GM18499 (cell line): ENCODE results near the gene EVI5.
"Not testable (repeated sequence)": the region's sequence is repeated elsewhere in the genome, so short reads cannot be mapped to it uniquely, and the experiment has no call there.

ENCODE experiments used
- ATAC-seq: cut with Tn5 transposase; IDR thresholded peaks from one replicate; pipeline ENCODE4 v1.9.1; 2021; ENCODE audit warnings: moderate number of reproducible peaks; ENCODE audit not compliant: insufficient read depth, unreplicated experiment

The EVI5 gene

DNA sequence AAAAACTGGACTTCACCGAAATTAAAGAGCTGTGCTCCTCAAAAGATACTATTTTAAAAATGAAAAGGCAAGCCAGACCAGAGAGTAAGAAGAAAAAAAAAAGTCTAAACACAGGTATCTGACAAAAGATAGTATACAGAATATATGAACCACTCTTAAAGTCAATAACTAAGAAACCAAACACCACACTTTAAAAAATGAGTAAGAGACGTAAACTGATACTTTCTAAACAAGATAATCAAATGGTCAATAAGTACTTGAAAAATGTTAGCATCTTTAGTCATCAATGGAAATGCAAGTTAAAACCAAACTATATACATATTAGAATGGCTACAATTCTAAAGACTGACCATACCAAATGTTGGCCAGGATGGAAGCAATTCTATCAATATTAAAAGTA, 77.6 kb downstream of the EVI5 start:
- no peak for ATAC-seq

DNA sequence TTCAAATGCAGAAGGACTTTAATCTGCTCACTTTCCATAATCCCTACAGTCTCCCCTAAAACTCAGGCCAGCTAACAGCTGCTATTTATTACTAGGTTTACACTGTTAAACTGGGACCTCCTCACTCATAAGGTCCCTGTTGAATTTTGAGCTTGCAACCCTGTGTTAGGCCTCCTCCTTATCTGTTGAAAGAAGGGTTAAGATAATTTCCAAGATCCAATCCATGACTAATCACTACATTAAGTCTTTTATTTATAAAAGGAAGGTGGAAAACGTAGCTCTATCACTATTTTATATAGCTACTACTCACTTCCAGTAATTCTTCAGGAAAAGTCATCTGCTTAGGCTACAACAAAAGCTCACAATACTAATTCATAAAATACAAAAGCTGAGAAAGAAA, 79.5 kb downstream of the EVI5 start:
- ATAC-seq, result no peak

DNA sequence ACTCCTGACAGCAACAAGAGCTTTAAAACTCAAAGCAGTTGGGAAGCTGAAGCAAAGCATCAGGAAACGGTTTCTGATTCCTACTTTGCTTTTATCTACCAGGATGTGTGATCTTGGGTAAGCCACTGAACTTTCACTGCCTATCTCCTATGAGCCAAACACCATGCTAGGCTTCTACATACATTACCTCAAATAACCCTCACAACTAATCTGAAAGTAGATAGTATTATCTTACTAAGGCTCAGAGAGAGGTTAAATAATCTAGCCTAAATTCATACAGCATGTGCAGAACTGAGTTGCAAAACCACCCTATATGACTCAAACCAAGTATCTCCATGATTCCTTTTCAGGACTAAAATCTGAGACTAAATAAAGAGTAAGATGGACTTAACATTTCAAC, 83.8 kb downstream of the EVI5 start:
- ATAC-seq, result no peak

DNA sequence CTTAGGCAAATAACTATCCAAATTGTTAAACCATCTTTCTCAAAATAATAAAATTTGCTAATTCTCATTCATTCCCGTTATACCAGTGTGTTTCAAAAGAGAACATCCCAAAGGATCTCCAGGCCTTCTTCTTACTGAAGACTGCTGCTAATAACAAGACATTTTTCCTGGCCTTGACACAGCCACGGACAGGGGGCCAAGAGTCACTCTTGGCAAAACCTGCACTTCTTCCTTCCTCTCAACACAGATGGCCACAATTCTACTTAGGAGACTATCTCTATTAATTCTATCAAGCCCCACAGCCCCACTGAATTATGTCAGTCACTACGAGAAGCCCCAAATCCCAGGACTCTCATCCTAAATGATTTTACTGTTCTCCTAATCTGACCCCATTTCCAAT, 86.0 kb downstream of the EVI5 start:
- no peak for ATAC-seq

DNA sequence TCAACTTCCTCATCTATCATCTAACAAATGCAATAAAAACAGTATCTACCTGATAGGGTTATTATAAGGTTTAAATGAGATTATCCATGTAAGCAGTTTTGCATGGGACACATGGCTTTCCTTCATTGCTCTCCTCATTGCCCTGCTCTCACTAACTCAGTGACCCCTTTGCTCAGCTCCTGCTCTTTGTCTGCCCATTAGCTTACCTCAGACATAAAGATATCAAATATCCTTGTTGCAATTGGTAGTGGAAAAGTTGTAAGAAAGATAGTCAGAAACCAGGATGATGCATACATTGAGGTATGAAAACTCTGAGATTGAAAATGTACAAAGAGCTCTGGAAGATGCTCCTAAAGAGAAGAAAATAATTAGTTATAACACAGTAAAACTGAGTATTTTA, 89.8 kb downstream of the EVI5 start:
- no peak for ATAC-seq

DNA sequence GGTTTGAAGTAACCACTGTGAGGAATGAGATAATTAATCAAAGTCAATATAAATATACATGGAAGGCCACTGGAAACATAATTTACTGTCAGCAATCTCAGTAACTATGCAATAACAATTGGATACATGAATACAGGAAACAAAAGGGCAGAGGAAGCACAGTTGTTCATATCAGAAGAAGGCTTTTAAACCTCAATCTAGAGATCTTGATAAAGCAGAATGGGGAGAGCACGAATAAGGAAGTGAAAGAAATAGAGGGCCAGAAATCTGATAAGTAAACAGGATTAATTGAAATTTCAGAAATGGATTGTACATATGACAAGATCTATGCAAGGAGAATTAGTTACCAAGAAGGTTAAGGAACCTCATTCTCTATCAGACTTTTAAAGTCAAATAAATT, 93.0 kb downstream of the EVI5 start:
- ATAC-seq, result no peak

DNA sequence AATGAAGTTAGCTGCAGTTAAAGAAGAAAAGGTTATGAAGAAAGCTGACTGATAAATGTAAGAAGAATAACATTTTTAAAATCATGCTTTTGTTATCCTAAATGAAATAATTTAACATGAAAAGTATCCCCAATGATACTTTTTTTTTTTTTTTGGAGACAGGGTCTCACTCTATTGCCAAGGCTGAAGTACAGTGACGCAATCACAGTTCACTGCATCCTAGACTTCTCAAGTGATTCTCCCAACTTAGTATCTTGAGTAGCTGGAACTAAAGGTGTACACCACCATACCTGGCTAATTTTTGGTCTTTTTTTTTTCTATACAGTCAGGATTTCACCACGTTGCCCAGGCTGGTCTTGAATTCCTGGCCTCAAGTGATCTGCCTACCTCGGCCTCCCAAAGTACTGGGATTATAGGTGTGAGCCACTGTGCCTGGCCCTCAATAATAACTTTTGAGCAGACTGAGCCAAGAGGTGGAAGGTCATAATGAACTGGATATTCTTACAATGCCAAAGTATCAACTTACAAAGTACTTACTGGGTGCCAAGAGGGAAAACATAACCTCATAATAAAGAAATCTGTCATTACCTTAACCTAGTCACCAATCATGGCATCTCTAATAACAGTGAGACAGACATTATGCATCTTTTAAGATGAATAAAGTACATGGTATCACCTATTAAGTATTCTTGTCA, 94.5 kb downstream of the EVI5 start:
- no peak for ATAC-seq

DNA sequence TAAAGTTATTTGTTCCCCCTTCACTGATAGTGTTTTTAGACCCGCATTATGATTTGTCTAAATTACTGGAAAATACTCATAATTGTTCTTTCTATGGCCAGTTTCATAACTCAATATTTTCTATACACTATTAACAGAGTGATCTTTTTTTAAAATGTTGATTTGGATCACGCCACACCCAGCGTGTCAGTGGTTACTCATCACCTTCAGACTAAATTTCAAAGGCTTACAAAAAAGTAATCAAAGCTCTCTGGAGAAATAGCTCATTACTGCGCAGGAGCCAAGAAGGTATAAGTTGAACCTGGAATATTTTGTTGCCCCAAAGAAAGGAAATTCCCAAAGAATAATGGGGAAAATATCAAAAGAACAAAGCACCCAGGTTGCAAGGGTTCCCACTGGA, 104.9 kb downstream of the EVI5 start:
- no peak for ATAC-seq

DNA sequence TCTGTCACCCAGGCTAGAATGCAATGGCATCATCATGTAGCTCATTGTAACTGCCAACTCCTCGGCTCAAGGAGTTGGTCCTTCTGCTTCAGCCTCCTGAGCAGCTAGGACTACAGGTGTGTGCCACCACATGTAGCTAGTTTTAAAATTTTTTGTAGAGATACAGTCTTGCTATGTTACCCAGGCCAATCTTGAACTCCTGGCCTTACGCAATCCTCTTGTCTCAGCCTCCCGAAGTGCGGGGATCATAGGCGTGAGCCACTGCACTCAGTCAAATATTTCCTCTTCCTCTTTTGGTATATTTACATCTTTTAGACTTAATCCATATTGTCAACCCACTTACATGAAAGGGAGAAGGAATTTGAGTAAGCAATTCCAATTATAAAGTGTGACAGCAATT, 121.1 kb downstream of the EVI5 start:
- ATAC-seq, result no peak

DNA sequence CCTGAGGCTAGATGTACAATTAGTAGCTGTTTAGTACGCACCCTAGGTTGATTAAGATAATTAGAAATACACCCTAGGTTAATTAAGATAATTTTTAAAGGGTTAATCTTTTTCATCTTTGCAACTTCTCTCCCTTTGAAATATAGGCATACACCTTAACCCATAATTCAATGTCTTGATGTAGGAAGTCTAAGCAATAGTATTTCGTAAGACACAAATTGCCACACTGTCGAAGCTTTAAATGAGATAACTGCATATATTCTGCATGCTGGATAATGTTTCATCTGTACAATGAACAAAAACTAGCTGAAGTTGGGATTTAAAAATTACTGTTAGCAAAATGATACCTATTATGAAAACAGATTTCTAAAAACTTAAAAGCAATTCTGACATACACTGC, 122.9 kb downstream of the EVI5 start:
- no peak for ATAC-seq

DNA sequence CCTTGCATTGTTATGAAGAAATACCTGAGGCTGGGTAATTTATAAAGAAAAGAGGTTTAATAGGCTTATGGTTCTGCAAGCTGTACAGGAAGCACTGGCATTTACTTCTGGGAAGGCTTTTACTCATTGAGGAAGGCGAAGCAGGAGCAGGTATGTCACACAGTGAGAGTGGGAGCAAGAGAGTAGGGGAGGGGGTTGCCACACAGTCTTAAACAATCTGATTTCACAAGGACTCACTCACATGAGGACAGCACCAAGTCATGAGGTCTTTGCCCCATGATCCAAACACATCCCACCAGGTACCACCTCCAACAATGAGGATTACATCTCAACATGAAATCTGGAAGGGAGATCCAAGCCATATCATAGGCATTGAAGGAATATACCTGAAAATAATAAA, 127.2 kb downstream of the EVI5 start:
- no peak for ATAC-seq

DNA sequence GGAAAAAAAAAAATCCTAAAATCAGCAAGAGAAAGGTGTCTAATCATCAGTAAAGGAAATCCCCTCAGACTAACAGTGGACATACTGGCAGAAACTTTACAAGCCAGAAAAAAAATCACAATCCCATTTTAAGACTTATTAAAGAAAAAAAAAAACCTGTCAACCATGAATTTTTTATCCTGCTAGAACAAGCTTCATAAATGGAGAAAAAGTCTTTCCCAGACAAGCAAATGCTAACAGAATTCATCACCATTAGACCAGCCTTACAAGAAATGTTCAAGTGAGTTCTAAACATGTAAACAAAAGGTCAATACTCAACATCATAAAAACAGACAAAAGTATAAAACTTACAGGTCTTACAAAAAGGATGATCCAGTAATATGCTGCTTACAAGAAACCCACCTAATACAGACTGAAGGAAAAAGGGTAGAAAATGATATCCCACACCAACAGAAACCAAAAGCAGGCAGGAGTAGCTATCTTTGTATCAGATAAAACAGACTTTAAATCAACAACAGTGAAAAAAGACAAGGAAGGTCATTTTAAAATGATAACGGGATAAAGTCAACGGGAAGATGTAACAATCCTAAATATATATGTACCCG, 129.6 kb downstream of the EVI5 start:
- ATAC-seq, result no peak

DNA sequence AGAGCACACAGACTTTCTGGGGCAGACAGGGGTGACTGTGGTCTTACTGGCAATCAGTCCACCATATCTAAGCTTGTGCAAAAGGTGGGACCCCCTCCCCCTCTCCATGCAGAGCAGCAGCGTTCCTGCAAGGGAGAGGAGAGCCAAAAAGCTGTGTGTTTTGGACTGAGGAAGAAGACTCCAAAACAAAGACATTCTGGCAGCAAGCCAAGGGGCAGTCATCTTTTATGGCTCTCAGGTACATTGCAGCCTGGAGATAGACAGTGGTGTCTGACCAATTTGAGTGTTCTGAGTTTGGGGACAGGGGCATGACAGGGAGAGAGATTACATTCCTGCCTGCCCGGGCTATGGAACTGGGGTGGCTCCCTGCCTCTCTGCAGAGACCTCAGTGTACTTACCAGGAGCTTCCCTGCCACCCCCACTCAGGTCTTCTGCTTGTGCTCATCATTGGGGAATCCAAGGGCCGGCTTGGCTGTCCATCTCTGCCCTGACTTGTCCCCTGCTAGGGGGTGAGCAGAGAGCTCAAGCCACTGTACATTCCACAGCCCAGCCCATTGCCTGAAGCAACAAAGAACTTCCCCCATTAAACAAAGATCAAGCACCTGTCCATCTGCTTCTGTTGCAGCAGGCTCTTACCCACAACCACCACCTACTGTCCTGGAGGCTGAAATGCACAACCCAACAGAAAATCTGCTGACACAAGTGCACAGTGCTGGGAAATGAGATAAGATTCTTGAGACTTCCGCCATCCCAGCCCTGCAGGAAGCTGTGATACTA, 131.1 kb downstream of the EVI5 start:
- ATAC-seq, result no peak

DNA sequence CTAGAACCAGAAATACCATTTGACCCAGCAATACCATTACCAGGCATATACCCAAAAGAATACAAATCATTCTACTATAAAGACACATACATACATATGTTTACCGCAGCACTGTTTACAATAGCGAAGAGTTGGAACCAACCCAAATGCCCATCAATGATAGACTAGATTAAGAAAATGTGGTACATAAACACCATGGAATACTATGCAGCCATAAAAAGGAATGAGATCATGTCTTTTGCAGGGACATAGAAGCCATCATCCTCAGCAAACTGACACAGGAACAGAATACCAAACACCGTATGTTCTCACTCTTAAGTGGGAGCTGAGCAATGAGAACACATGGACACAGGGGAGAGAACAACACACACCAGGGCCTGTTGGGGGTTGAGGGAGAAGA, 144.2 kb downstream of the EVI5 start:
- not testable (repeated sequence) for ATAC-seq

DNA sequence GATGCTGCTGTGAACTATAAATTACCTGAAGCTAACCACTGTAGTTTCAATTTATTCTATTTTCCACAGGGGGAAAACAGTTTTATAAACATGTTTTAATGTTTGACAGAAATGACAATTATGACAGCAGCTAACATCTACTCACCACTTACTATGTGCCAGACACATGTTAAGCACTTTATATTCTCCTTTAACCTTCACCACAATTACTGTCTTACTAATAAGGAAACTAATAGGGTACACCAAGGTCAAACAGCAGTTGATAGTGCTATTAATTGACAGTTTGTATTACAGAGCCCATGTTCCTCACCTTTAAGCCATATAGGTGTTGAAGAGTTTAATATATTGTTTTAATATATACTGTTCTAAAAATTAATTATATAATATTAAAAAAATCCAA, 146.4 kb downstream of the EVI5 start:
- ATAC-seq, result no peak

DNA sequence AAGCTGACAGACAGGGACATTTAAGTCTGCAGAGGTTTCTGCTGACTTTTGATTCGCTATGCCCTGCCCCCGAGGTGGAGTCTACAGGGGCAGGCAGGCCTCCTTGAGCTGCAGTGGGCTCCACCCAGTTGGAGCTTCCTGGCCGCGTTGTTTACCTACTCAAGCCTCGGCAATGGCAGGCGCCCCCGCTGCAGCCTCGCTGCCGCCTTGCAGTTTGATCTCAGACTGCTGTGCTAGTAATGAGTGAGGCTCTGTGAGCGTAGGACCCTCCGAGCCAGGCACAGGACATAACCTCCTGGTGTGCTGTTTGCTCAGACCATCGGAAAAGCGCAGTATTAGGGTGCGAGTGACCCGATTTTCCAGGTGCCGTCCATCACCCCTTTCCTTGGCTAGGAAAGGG, 149.7 kb downstream of the EVI5 start:
- not testable (repeated sequence) for ATAC-seq

DNA sequence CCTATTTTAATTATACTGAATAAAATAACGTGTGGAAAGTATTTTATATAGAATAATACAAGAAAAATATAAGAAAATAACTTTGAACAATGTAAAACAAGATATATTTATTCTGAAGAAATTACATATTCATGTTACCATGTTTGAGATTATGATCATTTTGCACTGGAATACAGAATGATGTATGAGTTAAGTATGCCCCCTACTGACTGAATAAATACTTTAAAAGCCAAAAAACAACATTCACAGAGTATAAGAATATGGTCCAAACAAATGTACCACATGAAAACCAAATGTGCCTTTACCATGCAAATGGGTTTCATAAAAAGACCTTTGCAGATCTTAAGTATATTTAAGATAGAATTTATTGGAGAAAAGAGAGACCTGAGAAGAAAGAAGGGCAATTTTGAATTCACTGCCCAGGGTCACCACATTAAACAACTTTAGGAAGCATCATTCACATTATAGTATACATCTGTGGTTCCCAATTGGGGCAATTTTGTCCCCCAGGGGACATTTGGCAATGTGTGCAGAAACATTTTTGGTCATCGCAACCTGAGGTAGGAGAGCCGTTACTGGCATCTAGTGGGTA, 161.6 kb downstream of the EVI5 start:
- no peak for ATAC-seq

DNA sequence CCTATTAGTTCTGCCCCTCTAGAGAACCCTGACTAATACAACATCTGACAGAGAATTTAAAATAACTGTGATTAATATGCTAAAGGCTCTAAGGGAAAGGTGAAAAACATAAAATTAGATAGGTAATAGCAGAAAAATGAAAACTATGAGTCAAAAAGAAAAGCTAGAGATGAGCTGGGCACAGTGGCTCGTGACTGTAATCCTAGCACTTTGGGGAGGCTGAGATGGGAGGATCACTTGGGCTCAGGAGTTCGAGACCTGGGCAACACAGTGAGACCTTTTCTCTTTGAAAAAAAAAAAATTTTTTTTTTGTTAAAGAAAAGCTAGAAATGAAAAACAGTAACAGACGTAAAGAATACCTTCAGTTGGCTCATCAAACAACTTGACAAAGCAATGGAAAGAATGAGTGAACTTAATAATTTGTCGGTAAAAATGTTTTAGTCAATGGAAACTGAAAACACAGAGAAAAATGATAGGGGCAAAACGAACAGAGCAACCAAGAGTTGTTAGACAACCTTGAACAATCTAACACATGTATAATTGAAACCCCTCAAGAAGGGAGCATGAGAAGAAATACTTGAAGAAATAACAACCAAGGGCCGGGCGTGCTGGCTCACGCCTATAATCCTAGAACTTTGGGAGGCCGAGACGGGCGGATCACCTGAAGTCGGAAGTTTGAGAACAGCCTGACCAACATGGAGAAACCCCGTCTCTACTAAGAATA, 165.3 kb downstream of the EVI5 start:
- ATAC-seq, result no peak

DNA sequence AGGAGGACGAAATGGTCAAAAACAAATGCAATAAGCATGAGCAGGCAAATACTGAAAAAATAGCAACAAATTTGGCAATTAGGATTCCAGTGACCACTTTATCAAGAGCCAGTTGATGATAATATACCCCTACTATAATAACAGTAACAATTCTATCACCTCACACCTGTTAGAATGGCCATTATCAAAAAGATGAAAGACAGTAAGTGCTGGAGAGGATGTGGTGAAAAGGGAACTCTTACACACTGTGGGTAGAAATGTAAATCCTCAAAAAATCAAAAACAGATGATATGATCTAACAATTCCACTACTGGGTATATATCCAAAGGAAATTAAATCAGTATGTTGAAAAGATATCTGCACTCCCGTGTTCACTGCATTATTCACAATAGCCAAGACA, 183.9 kb downstream of the EVI5 start:
- ATAC-seq, result no peak

DNA sequence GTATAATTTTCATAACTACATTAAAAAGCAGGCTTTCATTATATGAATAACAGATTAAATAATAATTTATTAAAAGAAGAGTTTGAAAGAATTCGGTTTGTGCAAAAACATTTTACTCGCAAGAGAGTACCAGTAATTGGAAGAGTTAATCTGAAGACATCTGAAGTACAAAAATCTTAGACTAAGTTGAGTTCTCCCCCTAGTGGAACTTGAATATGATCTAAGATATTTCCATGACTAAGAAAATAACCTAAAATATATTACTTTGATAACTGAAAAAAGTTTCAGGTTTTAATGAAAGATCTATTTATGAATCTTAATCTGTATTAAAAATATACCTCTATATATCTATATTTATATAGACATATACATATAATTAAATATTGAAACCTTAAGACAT, 185.7 kb downstream of the EVI5 start:
- no peak for ATAC-seq

DNA sequence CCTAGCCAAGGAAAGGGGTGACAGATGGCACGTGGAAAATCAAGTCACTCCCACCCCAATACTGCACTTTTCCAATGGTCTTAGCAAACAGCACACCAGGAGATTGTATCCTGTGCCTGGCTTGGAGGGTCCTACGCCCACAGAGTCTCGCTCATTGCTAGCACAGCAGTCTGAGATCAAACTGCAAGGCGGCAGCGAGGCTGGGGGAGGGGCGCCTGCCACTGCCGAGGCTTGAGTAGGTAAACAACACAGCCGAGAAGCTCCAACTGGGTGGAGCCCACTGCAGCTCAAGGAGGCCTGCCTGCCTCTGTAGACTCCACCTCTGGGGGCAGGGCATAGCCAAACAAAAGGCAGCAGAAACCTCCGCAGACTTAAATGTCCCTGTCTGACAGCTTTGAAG, 195.5 kb downstream of the EVI5 start:
- ATAC-seq, result not testable (repeated sequence)
